ENCODE results near the gene SPOCK2.

SPOCK2 gene

DNA sequence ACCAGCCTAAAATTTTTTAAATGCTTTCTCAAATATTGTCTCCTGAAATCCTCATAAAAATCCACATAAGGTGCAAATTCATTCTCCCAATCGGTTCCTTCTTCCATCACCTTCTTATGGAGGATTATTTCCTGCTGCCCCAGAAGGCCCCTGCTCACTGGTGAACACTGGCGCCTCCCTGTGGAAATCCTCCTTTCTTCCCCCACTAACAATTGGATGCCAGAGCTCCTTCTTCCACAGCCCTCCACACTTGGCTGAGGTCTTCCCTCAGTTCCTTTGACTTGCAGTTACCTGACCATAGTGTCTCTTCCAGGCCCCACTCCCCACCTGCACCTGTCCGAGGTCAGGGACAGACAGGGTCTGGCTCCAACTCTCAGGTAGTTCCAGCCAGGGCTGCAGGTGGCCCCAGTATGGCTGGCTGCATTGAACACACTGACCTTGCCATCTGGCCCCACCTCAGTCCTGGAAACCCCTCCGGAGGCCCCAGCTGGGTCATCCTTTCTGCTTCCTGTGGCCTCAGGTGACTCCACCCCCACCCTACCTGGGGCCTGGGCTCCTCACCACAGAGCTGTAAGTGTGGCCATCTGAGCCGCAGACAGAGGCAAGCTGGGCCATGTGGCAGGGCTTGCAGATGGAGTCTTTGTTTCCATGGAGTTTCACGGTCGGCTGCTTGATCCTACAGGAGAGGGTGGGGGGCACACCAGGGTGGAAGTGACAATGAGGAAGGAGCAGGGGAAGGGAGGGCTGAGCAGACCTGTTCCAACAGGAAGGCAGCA is 18.4 kb downstream of the SPOCK2 start:
- DNase-seq = no peak

GRCh38 chr10:72068901-72069446 is 19.4 kb downstream of the SPOCK2 start:
- peak; percentile 0 for DNase-seq

DNA sequence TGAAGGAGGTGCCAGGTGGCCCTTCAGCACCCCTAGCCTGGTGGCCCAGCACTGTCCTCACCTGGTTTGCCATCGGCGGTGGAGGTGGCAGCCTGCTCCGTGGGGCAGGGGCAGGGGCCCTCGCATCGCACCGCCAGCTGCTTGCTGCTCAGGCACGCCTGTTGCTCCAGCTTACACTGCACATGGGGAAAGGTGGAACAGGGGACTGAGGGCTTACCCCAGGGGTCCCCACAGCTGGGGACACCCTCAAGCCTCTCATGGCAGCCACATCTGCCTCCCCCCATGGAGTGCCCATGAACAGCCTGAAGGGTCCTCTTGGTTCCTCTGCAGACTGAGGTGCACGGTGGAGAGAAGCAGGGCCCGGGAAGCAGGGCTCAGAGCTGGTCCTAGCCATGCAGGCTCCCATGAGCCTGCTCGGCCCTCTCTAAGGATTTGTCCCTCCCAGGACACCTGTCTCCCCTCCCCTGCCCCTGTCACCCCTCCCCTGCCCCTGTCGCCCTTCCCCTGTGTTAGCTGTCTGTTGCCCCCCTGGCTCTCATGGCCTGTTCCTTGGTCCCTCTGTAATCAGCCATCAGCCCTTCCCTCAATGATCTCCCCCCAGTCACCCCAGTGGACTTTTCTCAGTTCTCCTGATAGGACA is 20.1 kb downstream of the SPOCK2 start:
- peak; percentile 1 for DNase-seq

GRCh38 chr10:72067463-72068125 is 20.8 kb downstream of the SPOCK2 start:
- no peak for DNase-seq

- DNase-seq = no peak
Measured at GRCh38 chr10:72066318-72067284, 21.8 kb downstream of the SPOCK2 start.

GRCh38 chr10:72065439-72066025 is 22.8 kb downstream of the SPOCK2 start:
- no peak for DNase-seq

GRCh38 chr10:72063703-72064391 is 24.5 kb downstream of the SPOCK2 start:
- no peak for DNase-seq

DNA sequence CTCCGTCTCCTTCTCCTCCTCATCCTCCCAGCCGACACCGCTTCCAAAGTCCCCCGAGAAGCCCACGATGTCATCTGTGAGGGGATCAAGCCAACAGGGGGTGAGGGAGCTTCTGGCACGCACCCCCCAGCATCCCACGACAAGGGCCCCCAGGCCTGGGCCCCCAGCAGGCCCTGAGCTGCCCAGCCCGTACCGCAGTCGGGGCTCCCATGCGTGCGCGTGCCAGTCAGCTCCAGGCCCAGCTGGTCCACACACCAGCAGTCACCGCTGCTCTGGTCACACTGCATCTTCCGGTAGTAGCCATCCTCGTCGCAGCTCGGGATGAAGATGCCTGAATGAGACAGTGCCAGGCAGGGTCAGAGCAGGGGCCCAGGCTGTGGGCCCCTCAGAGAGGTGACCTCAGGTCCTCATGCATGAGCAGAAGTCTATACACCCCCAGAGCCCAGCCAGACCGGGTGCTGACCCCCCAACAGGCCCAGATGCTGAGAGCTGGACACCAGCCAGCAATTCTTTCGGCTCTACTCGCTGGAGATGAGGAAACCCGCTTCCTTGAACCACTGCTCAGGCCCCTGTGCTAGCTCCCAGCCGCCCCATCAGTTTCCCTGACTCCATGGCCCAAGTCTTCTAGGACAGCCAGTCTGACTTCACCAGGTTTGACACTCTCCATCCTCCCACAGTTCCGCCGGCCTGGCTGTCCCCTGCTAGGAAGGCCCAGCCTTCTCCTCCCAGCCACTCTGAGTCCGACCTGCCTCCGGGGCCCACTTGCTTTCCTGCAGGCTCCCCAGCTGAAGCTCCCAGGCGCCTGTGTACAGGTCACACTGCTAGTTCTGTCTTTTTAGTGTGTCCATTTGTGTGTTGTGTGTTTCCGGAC is 25.3 kb downstream of the SPOCK2 start:
- no peak for DNase-seq

DNA sequence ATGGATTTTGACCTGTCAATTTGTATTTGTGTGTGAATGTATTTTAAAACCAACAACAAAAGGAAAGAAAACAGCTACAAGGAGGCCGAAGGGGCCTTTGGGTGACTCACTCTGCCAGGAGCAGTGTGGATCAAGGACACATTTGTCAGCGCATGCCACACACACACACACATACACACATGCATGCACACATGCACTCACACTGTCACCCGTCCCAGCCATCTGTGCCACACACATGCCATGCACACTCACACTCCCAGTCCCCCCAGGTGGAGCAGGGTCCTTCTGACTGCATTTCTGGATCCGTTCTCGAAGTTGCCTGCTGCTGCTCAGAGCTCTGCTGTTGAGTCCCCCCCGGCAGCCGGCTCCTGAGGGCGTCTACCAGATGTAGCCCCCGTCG is 26.0 kb downstream of the SPOCK2 start:
- no peak for DNase-seq

DNA sequence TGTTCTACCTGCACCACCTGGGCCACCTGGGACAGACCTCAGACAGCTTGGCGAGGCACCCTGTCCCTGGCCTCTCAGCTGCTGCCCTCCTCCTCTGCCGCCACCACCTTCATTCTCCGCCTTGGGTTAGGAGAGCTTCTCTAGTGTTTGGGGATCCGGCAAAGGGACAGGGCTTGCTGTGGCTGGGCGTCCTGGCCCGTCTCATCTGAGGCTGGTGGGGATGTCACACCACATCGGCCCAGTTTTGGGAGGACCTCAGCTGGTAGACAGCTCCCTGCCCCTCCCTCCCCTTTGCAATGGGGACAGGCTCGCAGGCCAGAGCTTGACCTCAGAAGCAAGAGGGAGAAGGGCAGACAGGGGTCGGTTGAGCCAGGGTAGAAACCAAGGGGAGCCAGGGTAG is 26.4 kb downstream of the SPOCK2 start:
- no peak for DNase-seq

DNA sequence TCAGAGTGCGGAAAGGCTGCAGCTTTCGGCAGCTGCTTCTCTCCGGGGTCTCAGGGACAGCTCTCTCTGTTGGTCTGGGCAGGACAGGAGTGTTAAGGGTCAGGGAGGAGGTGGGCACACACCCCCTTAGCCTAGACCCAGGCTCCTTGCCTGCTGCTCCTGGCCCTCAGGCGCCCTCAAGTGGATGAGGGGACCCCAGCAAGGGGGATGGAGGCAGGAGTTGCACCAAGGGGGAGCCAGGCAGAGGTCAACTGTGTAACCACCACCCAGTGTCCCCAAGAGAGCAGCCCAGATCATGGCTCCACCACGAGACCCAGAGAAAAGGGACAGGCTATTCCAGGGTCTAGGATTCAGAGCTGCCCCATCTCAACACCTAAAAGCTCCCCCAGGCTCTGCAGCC is 26.9 kb downstream of the SPOCK2 start:
- no peak for DNase-seq

DNA sequence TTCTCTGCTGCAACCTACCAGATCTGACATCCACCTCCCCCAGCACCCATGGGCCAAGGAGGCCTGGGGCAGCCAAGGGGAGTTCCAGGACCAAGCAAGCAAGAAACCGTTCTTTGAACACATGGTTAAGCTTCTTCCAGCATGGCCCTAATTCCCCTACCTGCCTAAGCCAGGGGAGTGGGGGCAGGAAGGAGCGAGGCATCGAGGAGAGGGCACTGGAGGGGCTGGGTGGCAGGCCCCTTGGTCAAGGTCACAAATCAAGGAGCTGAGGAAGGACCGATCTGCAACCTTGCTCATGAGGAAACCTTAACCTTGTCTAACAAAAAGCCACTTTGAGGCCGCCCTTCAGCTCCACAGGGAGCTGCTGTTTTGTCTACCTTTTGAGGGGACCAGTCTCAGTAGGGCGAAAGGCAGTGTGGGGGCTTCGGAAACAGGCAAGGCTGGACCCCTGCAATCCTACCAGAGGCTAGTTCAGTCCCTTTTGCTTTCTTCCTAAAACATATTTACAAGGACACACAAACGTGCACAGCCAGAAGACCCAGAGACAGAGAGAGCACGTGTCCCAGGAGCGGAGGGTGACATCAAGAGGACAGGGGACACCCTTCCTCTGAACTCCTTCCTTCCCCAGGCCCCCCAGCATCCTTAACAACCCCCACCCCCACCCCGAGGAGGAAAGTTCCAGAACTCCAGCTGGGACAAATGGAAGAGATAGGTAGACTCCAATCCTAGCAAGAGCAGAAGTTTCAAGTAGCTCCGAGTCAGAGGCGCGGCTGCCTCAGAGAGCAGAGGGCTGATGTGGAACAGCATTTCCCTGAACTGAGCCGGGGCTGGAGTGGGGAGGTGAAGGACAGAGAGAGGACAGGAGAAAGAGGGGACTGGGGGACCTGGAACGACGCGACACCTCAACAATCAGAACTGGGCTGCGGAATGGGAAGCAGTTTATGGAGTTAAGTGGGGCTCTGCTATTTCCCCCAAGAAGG is 28.2 kb downstream of the SPOCK2 start:
- no peak for DNase-seq

DNA sequence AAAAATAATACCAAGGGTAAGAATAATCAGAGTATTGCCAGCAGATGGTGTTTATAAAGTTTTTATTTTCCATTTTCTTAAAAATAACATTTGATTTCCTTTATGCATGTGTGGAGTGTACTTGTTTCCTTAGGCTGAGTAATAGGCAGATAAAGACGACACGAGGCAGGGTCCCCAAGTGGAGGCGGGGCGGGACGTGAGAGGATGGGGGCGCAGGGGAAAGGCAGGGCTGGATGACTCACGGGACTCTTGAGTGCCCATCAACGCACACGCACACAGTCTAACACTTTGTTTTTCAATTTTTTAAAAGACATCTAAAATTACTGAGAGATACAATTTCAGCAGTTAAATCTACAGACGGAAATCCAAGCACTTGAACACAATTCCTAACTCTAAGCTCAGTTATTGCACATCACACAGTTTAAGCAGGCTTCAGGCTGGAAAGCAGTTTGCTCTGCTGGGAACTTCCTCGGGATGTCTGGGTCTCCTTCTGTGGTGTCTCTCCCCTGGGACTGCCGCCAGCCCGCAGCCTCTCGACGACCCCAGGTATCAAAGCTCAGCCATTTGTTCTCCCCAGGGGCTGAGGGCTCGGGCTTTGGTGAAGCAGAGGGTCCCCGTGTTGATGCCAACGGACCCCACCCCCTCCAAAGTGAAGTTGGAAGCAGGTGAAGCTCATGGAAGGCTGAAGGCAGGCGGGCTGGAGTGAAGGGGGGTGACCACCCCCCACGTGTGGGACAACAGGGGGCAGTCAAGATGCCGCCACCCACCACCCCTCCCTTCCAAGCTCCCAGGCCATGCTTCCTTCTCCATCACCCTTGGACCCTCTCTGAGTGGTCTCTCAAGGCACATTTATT is 29.1 kb downstream of the SPOCK2 start:
- peak; percentile 44 for DNase-seq

GRCh38 chr10:72058347-72058898 is 29.9 kb downstream of the SPOCK2 start:
- DNase-seq = no peak

DNA sequence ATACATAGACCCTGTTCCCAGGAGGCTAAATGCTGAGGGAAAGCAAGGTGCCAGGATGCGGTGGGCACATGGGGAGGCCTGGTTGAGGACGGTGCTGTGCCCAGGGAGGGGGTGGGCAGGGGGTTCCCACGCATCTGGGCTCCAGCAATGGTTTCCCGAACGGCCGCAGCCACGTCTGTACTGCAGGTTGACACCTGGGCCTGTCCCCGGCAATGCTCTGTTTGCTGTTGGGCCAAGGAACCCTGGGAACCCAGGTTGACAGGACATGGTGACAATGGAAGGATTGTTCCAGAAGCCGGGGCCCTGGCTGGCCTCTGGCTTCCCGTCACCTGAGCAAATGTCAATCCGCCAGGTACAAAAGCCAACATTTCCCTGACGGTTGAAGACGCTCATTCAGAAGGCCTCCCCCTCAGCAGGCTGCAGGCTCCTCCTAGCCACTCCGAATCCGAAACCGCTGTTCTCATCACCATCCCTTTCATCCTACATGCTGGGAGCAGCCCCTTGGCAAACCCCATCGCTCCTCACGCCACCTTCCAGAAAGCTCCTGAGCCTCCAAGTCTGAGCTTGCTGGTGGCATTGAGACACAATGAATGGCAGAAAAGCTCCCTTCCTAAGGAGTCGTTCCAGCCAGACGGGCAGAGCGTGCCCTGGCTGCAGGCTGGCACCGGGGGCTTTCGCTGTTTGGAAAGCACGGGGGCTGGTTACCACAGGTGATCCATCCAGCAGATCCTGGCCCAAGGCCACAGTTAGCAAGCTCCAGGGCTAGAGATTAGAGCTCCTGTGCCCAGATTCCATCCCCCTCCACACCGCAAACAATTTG is 31.2 kb downstream of the SPOCK2 start:
- DNase-seq = no peak

- no peak for DNase-seq
Measured at GRCh38 chr10:72056113-72056512, 32.2 kb downstream of the SPOCK2 start.

DNA sequence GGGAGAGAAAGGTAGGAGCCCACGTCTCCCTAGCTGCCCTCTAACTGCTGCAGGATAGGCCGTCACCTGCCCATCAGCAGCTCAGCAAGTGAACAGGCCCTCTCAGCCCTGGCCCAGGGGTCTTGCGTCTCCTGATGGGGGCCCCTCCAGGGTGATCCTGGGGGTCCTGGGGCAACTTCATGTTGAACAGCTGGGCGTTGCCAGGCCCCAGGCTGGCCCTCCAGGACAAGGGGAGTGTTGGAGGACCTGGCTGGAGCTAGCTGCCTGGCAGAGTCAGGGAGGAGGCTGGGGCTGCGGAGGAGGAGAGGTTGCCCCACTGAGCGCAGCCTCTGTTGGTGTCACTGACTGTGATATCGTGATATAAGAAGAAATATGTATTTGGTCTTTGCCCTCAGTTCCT is 34.7 kb downstream of the SPOCK2 start:
- no peak for DNase-seq
